IMR-90 (cell line): ENCODE data around the gene PNMA8A.

ENCODE experiments used
- BHLHE40 ChIP-seq: fragments of 150-350 bp; IDR thresholded peaks from 2 replicates; pipeline ENCODE4 v1.6.1; 2016; ENCODE audit warnings: mild to moderate bottlenecking, low read depth, low read length
- CEBPB ChIP-seq: IDR thresholded peaks from 2 replicates; pipeline ENCODE4 v1.6.1; 2012; ENCODE audit warnings: low read depth, low read length, improper control_type of control experiment
- CHD1 ChIP-seq: IDR thresholded peaks from 2 replicates; pipeline ENCODE4 v1.6.1; 2012; ENCODE audit warnings: low read depth, low read length, improper control_type of control experiment
- CTCF ChIP-seq: conservative IDR thresholded peaks from 2 replicates; pipeline ENCODE4 v1.5.1; 2012; ENCODE audit warnings: mild to moderate bottlenecking, low read depth, low read length, improper control_type of control experiment
- FOS ChIP-seq: fragments of 150-350 bp; IDR thresholded peaks from 2 replicates; pipeline ENCODE4 v1.6.1; 2016; ENCODE audit warnings: low read depth, low read length
- MAFK ChIP-seq: IDR thresholded peaks from 2 replicates; pipeline ENCODE4 v1.6.1; 2012; ENCODE audit warnings: low read depth, low read length, improper control_type of control experiment
- MAZ ChIP-seq: IDR thresholded peaks from 2 replicates; pipeline ENCODE4 v1.6.1; 2012; ENCODE audit warnings: low read depth, mild to moderate bottlenecking, low read length, improper control_type of control experiment, moderate library complexity, borderline replicate concordance
- MXI1 ChIP-seq: IDR thresholded peaks from 2 replicates; pipeline ENCODE4 v1.6.1; 2012; ENCODE audit warnings: low read depth, mild to moderate bottlenecking, low read length, moderate library complexity, borderline replicate concordance
- POLR2A ChIP-seq: IDR thresholded peaks from 2 replicates; pipeline ENCODE4 v1.6.1; 2012; ENCODE audit warnings: mild to moderate bottlenecking, low read depth, low read length
- RAD21 ChIP-seq: IDR thresholded peaks from 2 replicates; pipeline ENCODE4 v1.6.1; 2012; ENCODE audit warnings: low read length, improper control_type of control experiment
- RFX5 ChIP-seq: IDR thresholded peaks from 2 replicates; pipeline ENCODE4 v1.8.0; 2012; ENCODE audit warnings: low read depth, mild to moderate bottlenecking, low read length, moderate library complexity
- SMC3 ChIP-seq: fragments of 150-350 bp; IDR thresholded peaks from 2 replicates; pipeline ENCODE4 v1.6.1; 2016; ENCODE audit warnings: low read depth, mild to moderate bottlenecking, antibody characterized with exemption, low read length, moderate library complexity

- TF ChIP-seq CTCF (no peak), SMC3 (no peak), POLR2A (no peak), MXI1 (no peak), MAZ (no peak), FOS (no peak), MAFK (no peak), BHLHE40 (no peak), RAD21 (no peak), CEBPB (no peak), RFX5 (no peak), CHD1 (no peak)
Measured at GRCh38 chr19:46451352-46451751, 20.0 kb downstream of the PNMA8A start.
